ENCODE data around the gene ASMTL. TPM values are rescaled to one million over a fixed set of nuclear protein-coding genes. Genes with fewer than 3 reads are reported as not detected.
"Not testable (repeated sequence)": the region's sequence is repeated elsewhere in the genome, so short reads cannot be mapped to it uniquely, and the experiment has no call there.

ASMTL gene
- total RNA-seq, 6 experiments from 2014 or later = 26.8 to 35.1 (median 32.8) TPM

DNA sequence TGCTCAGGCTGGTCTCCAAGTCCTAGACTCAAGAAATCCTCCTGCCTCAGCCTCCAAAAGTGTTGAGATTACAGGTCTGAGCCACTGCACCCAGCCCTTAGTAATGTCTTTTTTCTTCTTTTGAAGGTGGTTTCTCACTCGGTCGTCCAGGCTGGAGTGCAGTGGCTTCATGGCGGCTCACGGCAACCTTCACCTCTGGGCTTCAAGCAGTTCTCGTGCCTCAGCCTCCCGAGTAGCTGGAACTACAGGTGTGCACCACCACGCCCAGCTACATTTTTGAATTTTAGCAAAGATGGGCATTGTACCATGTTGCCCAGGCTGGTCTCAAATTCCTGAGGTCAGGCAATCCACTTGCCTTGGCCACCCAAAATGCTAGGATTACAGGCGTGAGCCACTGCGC is 32.3 kb upstream of the ASMTL start:
- TF ChIP-seq, protein P1, sequence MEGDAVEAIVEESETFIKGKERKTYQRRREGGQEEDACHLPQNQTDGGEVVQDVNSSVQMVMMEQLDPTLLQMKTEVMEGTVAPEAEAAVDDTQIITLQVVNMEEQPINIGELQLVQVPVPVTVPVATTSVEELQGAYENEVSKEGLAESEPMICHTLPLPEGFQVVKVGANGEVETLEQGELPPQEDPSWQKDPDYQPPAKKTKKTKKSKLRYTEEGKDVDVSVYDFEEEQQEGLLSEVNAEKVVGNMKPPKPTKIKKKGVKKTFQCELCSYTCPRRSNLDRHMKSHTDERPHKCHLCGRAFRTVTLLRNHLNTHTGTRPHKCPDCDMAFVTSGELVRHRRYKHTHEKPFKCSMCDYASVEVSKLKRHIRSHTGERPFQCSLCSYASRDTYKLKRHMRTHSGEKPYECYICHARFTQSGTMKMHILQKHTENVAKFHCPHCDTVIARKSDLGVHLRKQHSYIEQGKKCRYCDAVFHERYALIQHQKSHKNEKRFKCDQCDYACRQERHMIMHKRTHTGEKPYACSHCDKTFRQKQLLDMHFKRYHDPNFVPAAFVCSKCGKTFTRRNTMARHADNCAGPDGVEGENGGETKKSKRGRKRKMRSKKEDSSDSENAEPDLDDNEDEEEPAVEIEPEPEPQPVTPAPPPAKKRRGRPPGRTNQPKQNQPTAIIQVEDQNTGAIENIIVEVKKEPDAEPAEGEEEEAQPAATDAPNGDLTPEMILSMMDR (IDR thresholded peaks at IDR 0.05) = no peak
- H3K36me3 Mint-ChIP-seq (ENCODE audit: low read depth) = peaks cover 5% of the 10 kb centered on the region
- no peak overlapping the region for H3K27ac Mint-ChIP-seq
- DNase-seq = no peak
- H3K4me1 Mint-ChIP-seq (ENCODE audit: low read depth) = peaks cover 9% of the 10 kb centered on the region
- peaks cover 9% of the 10 kb centered on the region for H3K27me3 Mint-ChIP-seq (ENCODE audit: insufficient read depth)
- no peak overlapping the region for H3K4me3 Mint-ChIP-seq
- H3K9me3 Mint-ChIP-seq = peaks cover 18% of the 10 kb centered on the region

GRCh38 chrX:1484638-1485019 is 31.9 kb upstream of the ASMTL start:
- Mint-ChIP-seq H3K36me3 (ENCODE audit: low read depth) (peaks cover 5% of the 10 kb centered on the region), H3K9me3 (peaks cover 18% of the 10 kb centered on the region)

DNA sequence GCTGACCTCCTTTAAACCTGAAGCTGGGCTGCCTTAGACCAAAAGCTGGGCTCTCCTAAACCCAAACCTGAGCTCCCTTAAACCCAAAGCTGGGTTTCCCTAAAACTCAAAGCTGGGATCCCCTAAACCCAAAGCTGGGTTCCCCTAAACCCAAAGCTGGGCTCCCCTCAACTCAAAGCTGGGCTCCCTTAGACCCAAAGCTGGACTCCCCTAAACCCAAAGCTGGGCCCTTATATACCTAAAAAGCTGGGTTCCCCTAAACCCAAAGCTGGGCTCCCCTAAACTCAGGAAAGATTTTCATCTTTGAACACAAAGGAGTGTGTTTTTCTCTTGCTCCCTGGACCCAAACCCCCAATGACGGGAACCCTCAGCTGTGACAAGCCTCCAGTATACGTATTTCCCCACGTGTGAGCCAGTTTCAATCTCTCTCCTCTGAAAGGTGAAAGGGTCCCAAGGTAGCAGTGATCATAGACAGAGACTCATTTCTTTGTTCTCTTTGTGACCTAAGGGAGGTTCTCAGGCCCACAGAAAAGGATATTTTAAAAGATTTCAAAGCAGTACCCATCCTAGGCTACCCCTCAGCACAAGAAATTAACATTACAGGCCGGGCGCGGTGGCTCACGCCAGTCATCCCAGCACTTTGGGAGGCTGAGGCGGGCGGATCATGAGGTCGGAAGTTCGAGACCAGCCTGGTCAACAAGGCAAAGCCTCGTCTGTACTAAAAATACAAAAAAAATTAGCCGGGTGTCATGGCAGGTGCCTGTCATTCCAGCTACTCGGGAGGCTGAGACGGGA is 31.3 kb upstream of the ASMTL start:
- H3K36me3 Mint-ChIP-seq (ENCODE audit: low read depth) = peaks cover 5% of the 10 kb centered on the region
- H3K27me3 Mint-ChIP-seq (ENCODE audit: insufficient read depth) = peaks cover 9% of the 10 kb centered on the region
- DNase-seq = no peak
- no peak overlapping the region for H3K4me3 Mint-ChIP-seq
- H3K9me3 Mint-ChIP-seq = peaks cover 12% of the 10 kb centered on the region
- peaks cover 9% of the 10 kb centered on the region for H3K4me1 Mint-ChIP-seq (ENCODE audit: low read depth)
- no peak overlapping the region for H3K27ac Mint-ChIP-seq
- TF ChIP-seq, protein P1 (IDR thresholded peaks at IDR 0.05) = no peak

More at GRCh38 chrX:1484638-1485019, 31.9 kb upstream of the ASMTL start:
- no peak overlapping the region for H3K27ac Mint-ChIP-seq
- H3K27me3 Mint-ChIP-seq (ENCODE audit: insufficient read depth) = peaks cover 9% of the 10 kb centered on the region
- no peak for DNase-seq
- TF ChIP-seq, protein P1 (IDR thresholded peaks at IDR 0.05) = no peak
- no peak overlapping the region for H3K4me3 Mint-ChIP-seq
- H3K4me1 Mint-ChIP-seq (ENCODE audit: low read depth) = peaks cover 9% of the 10 kb centered on the region

GRCh38 chrX:1482530-1482928 is 29.8 kb upstream of the ASMTL start:
- H3K27ac Mint-ChIP-seq; DNase-seq; H3K36me3 Mint-ChIP-seq (ENCODE audit: low read depth); H3K4me3 Mint-ChIP-seq; H3K4me1 Mint-ChIP-seq (ENCODE audit: low read depth); H3K9me3 Mint-ChIP-seq: not testable (repeated sequence)
- H3K27me3 Mint-ChIP-seq (ENCODE audit: insufficient read depth) = peaks cover 12% of the 10 kb centered on the region

DNA sequence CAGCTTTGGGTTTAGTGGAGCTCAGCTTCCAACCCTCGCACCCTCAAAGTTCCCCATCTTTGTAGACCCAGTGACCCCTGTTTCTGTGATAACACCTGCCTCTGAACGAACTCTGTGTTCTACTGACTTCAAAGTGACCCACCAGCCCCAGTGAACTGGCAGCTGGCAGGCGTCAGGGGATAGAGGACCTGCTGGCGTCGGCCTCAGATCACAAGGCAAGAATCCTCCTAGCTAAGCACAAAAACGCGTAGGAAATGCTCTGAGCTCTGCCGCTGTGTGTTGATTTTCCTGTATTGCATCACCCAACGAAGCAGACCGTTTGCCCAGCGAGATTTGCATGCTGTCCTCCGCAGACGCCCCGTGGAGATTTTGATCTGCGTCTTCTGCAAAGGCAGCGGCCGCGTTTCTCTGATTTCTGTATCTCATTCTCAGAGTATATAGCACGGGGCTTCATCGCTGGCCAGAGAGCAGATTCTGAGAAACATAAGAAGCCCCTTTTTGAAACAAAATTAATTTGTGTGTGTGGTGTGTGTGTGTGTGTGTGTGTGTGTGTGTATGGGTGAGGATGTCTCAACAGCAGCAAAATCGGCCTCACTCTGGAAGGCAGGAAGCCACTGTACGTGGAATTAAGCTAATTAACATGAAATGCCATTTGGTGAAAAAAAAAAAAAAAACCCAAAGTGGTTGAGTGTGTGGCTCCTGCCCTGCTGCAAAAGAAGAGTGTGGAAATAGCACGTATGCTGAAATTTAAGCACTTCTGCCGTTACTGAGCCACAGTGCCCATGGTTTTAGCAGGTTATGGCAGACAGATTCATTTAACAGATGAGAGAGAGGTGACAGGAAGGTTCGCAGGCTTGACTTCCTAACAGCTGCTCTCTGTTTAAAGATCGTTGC is 29.2 kb upstream of the ASMTL start:
- Mint-ChIP-seq H3K27ac (peak overlapping the region; percentile 56; the same call in 1 of the 2 replicates), H3K36me3 (ENCODE audit: low read depth) (no peaks in the 10 kb centered on the region; the same call in 1 of the 2 replicates), H3K9me3 (peaks cover 5% of the 10 kb centered on the region; the same call in 1 of the 2 replicates), H3K4me3 (peak overlapping the region; percentile 82), H3K4me1 (ENCODE audit: low read depth) (peaks cover 9% of the 10 kb centered on the region), H3K27me3 (ENCODE audit: insufficient read depth) (peaks cover 10% of the 10 kb centered on the region)
- TF ChIP-seq, protein P1 (IDR thresholded peaks at IDR 0.05) = 0 out of 2 replicates have a peak, but pooled peaks have one; percentile 11
- DNase-seq = peak; percentile 56

All from HFFc6 (cell line).